DMS53 treated with DMSO at 0.1 percent for 48 hours (cell line): Measurements from ENCODE around the gene ATP2B3.

Experiments used
- DNase-seq: peaks from one replicate; lab custom pipeline; 2025; ENCODE audit not compliant: unreplicated experiment; lab: John Stamatoyannopoulos, UW

Gene ATP2B3

DNA sequence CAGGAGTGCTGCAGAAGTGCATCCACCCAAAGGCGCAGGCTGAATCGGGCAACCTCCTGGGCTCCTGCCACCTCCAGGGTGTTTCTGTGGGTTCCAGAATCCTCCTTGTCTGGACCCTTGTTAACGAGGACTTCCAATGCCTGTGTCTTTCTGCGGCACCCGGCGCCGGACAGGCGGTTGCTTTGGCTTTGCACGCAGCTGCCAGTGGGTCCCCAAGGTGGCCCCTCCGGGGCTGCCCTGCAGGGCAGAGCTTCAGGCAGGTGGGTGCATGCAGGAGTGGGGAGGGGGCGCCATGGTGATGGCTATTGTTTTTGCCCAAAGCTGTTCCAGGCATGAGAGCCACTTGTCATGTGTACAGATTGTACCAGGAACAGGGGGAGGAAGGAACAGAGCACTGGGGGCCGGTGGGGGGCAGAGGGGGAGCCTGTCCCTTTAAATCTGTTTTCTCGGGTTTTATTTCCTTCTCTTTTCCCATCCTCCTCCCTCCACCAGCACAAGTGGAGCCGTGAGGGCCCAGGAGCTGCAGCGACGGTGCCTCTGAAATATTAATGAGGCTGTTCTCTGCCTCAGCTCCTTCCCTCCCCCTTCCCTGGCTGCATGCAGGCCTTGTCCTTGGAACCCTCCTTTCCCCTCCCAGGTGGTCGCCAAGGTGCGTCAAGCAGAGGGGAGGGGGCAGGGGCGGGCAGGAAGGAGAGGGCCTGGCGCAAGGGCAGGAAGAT, 13.1 kb downstream of the ATP2B3 start:
- DNase-seq = no peak

DNA sequence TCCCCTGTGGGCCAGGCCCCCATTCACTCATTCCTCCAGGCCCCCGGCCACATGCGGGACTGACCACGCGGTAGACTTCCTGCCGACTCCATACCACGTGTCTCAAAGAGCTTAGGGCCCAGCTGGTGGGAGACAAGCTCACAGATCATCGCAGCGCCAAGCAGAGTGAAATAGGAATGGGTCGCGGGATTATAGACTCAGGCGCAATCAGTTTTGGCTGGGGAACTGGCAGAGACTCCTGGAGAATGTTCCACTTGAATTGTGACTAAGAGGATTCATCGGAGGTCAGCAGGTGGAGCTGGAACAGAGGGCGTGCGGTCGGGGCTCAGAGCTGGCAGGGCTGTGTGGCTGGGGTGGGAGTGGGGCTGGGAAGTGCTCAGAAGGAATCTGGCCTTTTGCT, 15.6 kb downstream of the ATP2B3 start:
- no peak for DNase-seq

DNA sequence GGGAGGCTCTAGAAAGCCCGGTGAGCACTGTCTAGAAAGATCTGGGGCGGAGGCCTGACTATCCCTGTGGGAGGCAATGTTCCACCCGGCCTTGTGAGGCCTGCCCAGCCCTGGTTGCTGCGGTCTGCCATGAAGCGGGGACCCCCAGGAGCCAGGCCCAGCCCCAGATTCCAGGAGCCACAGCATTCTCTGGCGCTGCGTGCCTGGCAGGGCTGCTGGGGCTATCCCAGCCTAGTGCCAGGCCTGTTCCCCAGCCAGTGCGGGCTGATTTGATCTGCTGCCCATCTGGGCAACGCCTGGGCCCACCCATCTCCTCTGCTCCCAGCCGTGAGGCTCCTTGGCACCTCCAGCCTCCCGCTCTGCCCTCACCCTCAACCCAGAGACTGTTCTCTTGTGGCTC, 19.6 kb downstream of the ATP2B3 start:
- DNase-seq = no peak

DNA sequence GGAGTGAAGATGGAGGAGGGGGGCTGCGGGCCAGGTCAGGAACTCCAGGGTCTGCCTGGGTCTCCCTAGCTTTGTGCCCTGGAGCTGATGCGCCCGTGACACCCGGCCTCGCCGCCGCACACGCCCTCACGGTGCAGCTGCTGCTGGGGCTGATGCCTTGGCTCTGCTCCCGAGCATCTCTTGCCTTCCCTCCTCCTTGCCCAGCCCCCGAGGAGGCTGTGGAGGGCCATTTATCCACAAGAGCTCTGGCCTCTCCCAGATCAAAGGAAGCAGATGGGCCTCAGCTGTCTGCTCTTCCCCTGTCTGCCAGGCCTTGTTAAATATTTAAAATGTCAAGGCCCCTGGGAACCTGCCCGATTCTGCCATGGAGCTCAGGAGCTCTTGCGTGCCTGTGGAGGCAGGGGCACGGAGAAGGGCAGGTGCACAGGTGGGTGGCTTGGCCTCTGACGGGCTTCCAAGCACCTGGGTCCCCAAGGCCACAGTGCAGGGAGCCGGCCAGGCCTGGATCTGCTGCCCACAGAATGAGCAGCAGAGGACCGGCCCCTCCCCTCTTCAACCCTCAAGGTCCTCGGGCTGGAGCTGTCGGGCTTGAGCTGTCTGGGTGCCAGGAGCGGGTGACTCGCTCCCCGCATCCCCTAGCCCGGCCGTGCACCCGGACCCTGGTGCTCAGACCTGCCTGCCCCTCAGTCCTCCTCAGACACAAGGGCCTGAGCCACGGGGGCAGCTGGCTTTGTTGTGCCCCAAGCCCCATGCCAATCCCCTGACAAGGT, 20.3 kb downstream of the ATP2B3 start:
- no peak for DNase-seq

DNA sequence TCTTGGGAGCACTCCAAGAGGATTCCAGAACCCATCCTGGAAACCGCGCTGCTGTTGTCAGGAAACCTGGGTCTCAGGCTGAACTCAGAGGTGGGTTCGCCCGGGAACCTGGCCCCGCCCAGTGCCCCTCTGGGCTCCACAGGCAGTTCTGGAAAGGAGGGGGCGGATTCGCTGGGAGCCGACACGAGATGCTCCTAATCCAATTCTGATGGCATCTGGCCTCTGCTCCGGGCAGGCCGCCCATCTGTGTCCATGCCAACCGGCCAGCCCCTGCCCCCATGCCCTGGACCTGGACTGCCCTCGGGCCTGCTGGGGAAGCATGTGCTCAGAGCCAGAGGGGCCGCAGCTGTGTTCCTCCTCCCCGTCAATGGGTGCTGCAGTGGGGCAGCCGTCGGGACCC, 21.0 kb downstream of the ATP2B3 start:
- DNase-seq = no peak

DNA sequence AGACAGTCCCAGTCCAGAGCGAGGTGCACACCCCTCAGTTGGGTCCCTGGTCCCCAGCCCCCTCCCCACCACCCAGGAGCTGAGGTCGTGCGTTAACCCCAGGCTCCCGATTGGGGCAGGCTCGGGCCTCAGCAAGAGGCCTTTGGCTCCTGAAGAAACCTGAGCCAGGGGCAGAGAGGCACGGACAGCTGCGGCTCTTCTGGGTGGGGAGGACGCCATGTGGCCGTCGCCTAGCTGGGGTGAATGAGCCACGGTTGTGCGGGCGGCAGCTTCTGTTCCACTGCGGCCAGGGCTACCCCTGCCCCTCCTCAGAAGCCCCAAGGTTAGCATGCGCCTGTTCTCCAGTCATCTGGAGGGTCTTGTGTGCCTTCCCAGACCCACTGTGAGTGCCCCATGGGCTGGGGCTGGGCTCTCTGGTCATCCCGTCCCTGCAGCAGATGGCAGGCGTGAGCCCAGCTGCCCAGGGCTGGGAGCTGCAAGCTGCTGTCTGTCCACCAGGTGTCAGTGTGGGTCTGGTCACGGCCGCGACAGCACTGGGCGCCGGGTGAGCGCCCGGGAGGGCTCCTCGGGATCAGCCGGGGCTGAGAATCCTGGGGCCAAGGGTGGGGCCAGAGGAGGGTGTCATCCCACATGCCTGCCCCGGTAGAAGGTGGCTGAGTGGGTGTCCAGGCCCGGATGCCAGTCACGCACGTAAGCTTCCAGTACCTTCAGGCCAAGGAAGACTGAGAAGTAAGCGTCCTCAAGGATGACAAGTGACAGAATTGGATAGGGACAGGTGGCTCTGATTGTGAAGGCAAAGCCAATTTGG, 21.9 kb downstream of the ATP2B3 start:
- DNase-seq = peak; percentile 33

DNA sequence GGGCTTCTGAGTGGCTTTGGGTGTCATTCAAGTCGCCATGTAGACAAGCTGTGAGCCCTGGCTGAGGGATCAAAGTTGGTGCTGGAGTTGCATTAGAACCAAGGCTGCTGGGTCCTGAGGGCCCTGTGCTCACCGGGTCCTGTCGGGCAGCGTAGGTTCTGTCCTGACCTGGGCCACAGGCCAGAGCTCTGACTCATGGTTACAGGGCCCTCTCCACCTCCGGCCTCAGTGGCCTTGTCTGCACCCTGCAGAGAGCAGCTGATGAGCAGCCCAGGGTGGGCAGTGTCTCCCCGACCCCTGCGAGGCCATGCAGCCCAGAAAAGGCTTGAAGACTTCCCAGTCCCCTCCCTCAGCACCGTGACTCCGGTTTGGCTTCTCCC, 22.5 kb downstream of the ATP2B3 start:
- DNase-seq = no peak

DNA sequence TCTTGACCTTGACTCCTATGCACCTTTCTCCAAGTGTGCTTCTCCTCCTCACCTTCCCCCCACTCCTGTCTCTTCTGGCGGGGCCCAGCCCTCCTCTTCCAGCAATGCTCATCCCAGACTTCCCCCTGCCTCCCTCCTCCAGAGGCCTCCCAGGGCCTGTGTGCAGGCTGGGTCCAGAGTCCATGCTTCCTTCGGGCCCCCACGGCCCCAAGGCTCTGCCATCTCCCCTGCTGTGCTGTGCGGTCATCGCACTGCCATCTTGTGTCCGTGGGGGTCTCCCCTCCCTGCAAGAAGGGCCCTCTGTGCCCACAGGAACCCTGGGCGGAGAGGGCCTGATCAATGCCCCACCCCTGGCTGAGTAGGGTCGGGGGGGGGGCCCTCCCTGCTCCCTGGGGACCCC, 27.3 kb downstream of the ATP2B3 start:
- DNase-seq = no peak

DNA sequence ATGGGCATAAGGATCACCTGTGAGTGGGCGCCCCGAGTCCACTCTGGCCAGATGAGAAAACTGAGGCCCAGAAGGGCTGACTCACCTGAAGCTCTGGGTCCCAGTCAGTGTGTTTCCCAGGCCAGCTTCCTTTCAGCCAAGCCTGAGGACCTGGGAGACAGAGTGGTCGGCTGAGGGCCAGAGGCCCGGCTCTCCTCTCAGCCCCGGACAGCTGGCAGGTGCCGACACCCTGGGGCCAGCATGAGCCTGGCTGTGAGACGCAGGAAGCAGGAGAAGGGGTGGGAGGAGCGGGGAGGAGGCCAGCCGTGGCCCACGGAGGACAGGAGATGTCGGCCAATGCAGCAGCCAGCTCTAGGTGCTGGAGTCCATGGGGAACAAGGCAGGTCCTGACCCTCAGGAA, 28.9 kb downstream of the ATP2B3 start:
- no peak for DNase-seq

DNA sequence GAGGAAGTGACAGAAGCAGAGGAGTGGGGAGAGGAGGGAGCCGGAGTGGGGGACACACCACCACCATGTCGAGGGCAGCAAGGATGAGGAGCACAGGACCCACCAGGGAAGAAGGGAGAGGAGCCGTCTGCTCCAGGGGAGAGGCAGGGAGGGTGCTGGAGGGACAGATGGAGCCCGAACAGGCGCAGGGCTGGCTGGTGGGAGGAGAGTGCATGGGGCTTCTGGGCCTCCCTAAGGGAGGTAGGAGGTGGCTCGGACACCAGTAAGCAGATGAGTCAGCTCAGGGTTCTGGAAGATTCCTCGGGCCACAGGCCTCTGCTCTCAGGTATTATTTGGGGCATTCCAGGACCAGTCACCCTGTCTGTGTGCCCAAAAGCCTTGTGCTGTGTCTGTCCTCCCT, 29.8 kb downstream of the ATP2B3 start:
- no peak for DNase-seq

DNA sequence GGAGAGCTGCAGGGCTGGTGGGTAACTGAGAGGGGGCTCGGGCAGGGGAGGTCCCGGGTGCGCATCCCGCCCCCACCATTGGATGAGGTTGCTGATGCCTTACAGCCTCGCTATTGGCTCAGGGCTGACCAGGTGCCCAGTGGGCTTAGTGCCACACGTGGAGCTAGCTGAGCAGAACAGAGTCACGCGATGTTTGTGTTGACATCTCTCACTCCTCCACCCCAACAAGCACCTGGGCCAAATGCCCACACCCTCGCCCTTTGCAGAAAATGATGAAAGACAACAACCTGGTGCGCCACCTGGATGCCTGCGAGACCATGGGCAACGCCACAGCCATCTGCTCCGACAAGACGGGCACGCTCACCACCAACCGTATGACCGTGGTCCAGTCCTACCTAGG, 31.8 kb downstream of the ATP2B3 start:
- DNase-seq = no peak

DNA sequence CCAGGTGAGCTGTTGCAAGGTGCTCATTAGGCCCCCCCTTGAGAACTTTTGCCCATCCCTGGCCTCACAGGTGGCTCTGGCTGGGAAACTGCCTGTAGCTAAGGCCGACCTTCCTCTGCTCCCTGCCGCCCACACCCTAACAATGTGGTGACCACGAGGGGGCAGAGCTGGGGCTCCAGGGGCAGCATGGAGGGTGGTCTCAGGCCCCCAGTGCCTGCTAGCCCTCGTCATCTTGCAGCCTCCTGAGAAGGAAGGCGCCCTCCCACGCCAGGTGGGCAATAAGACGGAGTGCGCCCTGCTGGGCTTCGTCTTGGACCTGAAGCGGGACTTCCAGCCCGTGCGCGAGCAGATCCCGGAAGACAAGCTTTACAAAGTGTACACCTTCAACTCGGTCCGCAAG, 32.4 kb downstream of the ATP2B3 start:
- DNase-seq = no peak

DNA sequence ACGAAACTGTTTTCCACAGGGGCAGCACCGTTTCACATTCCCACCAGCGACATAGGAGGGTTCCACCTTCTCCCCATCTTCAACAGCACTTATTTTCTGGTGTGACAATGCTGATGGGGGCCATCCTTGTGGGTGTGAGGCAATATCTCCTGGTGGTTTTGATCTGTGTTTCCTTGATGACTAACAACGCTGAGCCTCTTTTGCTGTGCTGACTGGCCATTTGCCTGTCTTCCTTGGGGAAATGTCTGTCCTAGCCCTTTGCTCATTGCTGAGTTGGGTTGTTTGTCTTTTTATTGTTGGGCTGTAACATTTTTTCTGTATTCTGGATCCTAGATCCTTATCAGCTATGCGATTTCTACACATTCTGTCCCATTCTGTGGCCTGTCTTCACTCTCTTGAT, 33.7 kb downstream of the ATP2B3 start:
- no peak for DNase-seq

DNA sequence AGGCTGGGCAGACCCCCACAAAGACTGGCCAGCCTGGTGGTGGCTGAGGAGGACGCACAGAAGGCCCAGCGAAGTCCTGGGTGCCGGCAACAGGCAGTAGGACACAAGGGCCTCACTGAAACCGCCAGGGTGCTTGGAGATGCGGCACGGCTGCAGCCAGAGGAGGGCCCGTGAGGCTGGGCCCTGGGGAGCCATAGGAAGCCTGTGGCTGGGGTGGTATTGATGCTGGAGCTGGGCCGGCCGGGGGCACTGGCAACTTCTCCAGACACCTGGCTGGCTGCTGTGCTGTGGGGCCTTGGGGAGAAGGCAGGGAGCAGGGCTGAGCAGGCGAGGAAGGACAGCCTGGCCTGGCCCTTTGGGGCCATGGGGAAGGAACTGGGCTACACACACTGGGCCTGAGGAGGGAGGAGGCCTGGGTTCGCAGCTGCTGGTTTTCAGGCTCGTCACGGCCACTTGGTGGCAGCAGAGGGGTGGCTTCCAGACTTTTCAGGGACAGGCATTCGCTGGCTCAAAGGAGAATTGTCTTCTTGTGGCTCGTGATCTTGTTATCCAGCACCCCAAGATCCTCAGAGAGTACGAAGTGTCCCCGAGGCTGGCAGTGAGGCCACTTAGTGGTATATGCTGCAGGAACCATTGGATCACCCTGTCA, 37.2 kb downstream of the ATP2B3 start:
- DNase-seq = peak; percentile 28

DNA sequence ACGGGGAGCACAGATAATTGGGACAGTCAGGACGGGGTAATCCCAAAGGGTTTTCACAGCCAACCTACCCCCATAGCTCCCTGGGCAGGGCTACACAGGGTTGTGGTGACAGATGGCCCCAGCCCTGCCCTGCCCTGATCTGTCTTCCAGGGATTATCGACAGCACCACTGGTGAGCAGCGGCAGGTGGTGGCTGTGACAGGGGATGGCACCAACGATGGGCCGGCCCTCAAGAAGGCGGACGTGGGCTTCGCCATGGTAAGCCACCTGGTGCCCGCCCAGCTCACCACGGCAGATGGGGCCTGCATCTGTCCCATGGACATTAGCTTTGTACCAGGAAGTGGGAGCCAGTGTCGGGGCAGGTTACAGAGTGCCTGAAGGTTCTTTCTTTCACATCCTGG, 39.3 kb downstream of the ATP2B3 start:
- no peak for DNase-seq

DNA sequence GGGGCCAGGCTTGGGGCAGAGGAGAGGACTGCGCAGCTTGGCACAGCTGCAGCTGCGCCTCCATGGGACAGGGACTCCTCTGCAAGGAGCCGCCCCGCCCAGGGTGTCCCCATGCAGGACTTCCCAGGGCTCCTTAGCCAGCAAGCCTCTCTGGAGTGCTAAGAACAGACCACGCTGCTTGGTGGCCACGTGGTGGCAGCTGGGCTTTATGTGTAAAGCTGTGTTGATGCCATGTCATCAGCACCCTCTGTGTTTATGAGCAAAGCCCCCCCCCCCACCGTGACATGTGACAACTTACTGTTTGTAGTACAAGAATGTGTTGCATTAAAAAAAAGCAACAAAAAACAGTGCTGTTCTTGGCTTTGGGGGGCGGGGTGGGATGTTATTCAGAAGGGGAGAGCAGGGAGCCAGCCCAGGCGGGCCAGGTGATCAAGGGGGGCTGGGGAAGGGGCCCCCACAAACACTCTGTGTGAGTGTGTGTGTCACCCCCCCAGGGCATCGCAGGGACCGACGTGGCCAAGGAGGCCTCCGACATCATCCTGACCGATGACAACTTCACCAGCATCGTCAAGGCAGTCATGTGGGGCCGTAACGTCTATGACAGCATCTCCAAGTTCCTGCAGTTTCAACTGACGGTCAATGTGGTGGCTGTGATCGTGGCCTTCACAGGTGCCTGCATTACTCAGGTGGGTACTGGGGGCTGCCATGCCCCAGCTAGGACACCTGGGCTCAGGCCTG, 40.3 kb downstream of the ATP2B3 start:
- no peak for DNase-seq

DNA sequence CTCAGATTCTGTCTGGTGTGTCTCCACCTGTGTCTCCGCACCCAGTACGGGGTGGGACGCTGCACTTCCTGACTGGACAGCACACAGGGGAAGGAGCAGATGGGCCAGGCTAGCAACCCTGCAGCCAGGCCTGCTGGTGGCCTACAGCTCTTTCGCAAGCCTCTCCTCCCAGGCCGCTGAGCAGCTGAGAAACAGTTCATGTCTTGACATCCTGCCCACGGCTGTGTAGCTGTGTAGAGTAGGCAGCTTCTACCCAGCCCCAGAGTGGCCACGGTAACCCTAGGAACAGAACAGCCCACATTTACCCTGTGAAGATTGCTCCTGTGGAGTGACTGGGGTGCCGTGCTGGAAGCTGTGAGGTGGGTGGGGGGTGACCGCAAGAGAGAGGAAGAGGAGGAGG, 42.6 kb downstream of the ATP2B3 start:
- no peak for DNase-seq

DNA sequence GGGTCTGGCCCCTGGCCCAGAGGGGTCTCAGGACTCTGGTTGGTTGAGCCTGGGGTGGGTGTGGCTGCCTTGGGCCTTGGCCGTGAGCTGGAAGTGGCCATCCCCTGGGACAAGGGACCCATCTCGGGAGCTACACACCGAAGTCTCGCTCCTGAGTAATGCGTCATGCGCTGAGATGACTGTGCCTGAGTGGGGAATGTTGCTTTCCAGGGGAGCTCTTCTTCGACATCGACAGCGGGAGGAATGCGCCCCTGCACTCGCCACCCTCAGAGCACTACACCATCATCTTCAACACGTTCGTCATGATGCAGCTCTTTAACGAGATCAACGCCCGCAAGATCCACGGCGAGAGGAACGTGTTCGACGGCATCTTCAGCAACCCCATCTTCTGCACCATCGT, 43.0 kb downstream of the ATP2B3 start:
- no peak for DNase-seq

DNA sequence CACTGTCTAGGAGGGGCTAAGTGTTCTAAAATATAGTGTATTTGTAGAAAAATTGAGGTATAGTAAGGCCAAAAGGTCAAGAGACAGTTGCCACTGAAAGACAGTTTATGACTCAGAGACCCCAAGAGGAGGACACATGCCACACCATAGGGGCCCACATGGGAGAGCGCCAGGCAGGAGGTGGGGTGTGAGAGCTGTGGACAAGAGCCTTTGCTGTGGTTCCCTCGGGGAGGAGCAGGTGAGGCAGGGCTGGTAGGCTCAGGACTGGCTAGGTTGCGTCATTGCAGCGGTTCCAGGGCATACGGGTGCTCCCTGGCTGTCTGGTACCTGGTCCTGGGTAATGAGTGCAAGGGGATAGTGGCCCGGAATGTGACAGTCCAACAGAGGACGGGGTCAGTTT, 43.9 kb downstream of the ATP2B3 start:
- no peak for DNase-seq

DNA sequence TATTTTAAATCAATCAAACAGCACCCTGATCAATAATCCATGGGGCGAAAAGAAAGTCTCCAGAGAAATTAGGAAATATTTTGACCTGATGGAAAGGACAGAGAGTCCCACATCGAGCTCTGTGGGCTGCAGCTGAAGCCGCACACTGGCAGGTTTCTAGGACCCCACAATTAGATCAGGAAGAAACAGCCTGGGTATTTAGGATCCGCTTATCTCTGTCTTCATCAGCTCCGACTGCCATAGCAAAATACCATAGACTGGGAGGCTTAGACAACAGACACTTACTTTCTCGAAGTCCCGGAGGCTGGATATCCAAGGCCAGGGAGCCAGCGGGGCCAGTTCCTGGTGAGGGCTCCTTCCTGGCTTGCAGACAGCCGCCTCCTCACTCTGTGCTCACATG, 45.1 kb downstream of the ATP2B3 start:
- DNase-seq = no peak
